GM19035 (cell line): ENCODE results near the gene CA5B.
"Not testable (repeated sequence)": the region's sequence is repeated elsewhere in the genome, so short reads cannot be mapped to it uniquely, and the experiment has no call there.

Experiments
- ATAC-seq: cut with Tn5 transposase; IDR thresholded peaks from one replicate; pipeline ENCODE4 v1.9.1; 2021; ENCODE audit not compliant: unreplicated experiment

Gene CA5B, protein sequence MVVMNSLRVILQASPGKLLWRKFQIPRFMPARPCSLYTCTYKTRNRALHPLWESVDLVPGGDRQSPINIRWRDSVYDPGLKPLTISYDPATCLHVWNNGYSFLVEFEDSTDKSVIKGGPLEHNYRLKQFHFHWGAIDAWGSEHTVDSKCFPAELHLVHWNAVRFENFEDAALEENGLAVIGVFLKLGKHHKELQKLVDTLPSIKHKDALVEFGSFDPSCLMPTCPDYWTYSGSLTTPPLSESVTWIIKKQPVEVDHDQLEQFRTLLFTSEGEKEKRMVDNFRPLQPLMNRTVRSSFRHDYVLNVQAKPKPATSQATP

DNA sequence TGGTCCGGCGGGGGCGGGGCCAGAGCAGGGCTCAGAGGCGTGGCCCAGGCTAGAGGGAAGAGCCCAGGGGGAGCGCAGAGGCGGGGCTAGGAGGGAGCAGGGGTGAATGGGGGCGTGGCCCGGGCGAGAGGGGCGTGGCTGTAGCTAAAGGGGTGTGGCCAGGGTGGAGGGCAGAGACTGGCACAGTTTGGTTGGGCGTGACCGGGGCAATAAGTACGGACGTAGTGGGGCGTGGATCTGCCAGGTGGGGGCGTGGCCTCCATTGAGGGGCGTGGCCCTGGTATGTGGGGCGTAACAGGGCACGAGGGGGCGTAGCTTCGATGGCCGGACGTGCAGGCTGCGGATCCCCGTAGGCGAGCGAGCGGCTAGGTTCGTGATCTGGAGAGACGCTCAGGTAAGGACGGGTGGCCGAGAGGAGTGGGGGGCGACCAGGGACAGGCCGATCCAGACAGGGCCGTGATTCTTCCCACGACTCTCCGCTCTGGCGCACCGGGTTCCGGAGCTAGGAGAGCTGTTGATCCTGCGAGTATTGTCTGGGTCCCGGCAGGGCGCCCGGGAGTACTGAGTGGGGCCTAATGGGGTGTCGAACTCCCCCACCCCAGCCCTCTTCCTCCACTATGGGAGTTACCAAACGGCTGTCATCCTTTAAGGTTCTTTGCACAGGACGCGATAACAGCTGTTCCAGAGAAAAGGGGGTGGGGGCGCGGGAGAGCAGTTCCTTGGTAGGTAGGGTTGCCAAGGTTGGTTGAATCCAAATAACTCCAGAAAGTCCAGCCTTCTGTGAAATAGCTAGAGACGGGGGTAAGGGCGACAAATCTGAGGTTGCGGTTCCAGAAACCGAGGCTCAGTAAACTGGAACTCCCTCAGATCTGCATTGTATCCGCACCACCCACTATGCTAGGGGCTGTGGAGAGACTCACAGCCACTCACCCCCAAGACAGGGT lies at the start of gene CA5B:
Gene CA5B, plus strand, starts transcription at position 312 of the 944 bp plus-strand sequence. CDS start 11,754 bp downstream, outside the sequence.
- peak; percentile 94 for ATAC-seq

GRCh38 chrX:15694941-15695451 lies 43.1 kb upstream of the CA5B start:
- ATAC-seq: no peak

GRCh38 chrX:15696516-15696915 lies 41.6 kb upstream of the CA5B start:
- no peak for ATAC-seq

- no peak for ATAC-seq
Observed at GRCh38 chrX:15702488-15703371, 35.3 kb upstream of the CA5B start.

- ATAC-seq: not testable (repeated sequence)
Observed at GRCh38 chrX:15703809-15704208, 34.3 kb upstream of the CA5B start.

- ATAC-seq: not testable (repeated sequence)
Observed at GRCh38 chrX:15704273-15704672, 33.8 kb upstream of the CA5B start.

DNA sequence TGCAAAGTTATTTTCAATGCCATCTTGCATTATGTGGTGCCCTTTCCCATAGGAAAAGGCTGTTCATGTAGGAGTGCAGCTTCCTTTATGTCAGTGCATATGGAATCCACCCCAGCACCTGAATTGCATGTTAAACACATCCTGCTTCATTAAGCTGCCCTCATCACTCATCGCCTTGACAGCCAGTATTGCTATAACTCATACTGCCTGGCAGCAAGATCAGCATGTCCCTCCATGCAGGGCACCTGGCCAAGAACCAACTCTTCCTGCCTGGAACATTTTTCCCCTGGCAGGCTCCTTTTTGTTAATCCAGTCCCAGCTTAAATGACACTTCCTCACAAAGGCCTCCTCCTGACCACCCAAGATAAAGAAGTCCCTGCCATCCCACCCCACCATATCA lies 23.5 kb upstream of the CA5B start:
- ATAC-seq: no peak

GRCh38 chrX:15718283-15718970 lies 19.6 kb upstream of the CA5B start:
- no peak for ATAC-seq

- ATAC-seq: no peak
Observed at GRCh38 chrX:15719324-15719968, 18.6 kb upstream of the CA5B start.

GRCh38 chrX:15721911-15722310 lies 16.2 kb upstream of the CA5B start:
- no peak for ATAC-seq

GRCh38 chrX:15723887-15724517 lies 14.1 kb upstream of the CA5B start:
- no peak for ATAC-seq

DNA sequence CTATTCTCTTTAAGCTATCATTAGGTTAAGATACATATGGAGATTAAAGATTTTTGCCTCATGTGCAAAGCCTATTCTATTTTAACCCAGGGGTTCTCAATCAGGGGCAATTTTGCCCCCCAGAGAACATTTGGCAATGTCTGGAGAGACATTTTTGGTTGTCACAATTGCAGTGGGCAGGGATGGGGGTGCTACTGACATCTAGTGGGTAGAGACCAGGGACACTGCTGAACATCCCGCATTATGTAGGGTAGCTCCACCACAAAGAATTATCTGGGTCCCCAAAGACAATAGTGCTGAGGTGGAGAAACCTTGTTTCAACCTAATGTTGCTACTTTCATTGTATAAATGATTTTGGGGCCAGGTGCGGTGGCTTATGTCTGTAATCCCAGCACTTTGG lies 13.2 kb upstream of the CA5B start:
- no peak for ATAC-seq

DNA sequence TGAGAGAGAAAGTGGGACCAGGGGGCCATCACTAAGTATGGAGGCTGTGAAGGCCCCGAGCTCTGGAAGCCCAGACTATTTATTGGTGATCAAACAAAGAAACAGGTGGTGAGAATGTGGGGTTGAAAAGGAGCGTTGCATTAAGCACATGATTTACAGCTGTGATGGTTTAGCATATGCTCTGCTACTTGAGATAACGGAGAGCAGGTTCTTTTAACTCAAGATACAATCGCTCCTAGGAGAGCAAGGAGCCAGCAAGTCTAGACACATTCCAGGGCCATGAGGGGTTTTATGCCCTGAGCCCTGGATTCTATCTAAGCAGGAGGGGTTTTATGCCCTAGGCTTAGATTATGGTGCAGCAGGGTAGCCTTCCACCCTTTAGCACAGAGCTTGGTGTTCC lies 6.7 kb upstream of the CA5B start:
- ATAC-seq: not testable (repeated sequence)

- ATAC-seq: peak; percentile 7
Observed at GRCh38 chrX:15737190-15737958, 696 bp upstream of the CA5B start.

DNA sequence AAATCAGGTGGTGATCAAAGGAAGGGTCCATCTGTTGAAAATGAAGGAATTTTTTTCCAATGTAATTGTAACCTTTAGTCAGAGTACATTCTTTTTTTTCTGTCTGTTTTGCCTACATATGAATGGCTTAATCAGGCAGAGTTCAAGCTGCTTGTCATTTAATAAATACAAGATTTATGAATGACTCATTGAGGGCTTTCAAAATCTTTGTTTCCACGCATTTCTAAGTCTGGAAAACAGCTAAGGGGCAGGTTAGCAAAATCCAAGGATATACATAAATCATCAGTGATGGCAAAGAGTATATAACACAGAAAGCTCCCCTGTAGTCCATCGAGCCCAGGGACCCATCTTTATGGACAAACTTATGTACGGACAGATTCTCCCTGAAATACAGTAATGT lies 1.8 kb downstream of the CA5B start:
- no peak for ATAC-seq

DNA sequence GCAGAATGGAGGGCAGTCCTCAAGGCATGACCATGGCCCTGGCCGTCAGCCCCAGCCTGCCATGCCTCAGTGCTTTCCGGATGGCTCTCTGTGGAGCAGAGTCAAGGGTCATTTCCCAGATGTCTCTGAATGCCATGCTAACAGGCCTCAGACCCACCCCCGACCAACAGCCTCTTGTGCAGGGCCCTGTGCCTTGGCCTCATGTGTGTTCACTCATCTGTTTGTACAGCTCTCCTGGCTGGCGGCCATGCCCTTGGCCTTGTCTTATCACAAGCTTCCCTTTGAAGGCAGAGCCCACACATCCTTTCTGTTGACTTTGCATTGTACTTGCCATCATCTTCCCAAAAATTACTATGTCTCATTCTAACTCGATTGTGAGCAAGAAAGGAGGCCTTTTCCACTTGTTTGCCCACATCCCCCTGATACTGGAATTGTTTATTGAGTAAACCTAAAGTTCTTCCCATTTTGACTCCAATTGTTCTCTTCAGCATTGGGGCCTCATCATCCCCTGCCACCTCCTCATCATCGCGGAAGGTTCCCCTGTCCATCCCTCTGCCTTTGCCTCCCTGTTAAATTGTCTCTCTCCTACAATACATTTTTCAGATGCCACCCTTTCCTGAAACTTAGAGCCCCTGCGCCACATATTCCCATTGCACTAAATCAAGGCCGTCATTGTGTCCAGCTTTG lies 6.3 kb downstream of the CA5B start:
- no peak for ATAC-seq

DNA sequence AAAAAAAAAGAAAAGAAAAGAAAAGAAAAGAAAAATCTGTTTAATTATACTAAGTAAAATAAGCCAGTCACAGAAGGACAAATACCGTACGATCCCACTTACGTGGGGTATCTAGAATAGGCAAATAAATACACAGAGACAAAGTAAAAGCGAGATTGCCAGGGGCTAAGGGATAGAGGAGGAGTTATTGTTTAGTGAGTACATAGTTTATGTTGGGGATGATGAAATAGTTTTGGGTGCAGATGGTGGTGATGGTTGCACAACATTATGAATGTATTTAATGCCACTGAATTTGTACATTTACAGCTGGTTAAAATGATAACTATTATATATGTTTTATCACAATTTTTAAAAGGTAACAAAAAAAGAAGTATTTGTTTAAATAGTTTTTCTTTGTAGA lies 7.1 kb downstream of the CA5B start:
- ATAC-seq: no peak

GRCh38 chrX:15746651-15747050 lies 8.6 kb downstream of the CA5B start:
- not testable (repeated sequence) for ATAC-seq
